H9 (cell line): ENCODE results near the gene MRPL9. TPM values are rescaled to one million over a fixed set of nuclear protein-coding genes. Genes with fewer than 3 reads are reported as not detected.
"Not testable (repeated sequence)": the region's sequence is repeated elsewhere in the genome, so short reads cannot be mapped to it uniquely, and the experiment has no call there.

ENCODE experiments used
- DNase-seq: peaks from one replicate; pipeline ENCODE4 v3.0.0-alpha.2; 2017
- H2AFZ ChIP-seq: one replicate; pipeline ENCODE4 v1.6.1; 2013; ENCODE audit warnings: mild to moderate bottlenecking, low read length, control low read depth, moderate library complexity
- H2AK5ac ChIP-seq: 2 replicates; pipeline ENCODE4 v1.6.1; 2013; ENCODE audit warnings: low read length, control low read depth, mixed read lengths; ENCODE audit not compliant: insufficient read length
- H2BK120ac ChIP-seq: one replicate; pipeline ENCODE4 v1.6.1; 2013; ENCODE audit warnings: low read depth, mild to moderate bottlenecking, low read length, control low read depth, inconsistent platforms; ENCODE audit not compliant: poor library complexity, severe bottlenecking
- H2BK12ac ChIP-seq: 2 replicates; pipeline ENCODE4 v1.6.1; 2013; ENCODE audit warnings: low read length, control low read depth, mixed read lengths, low read depth; ENCODE audit not compliant: insufficient read length
- H2BK15ac ChIP-seq: 2 replicates; pipeline ENCODE4 v1.6.1; 2013; ENCODE audit warnings: low read depth, low read length, control low read depth
- H2BK20ac ChIP-seq: one replicate; pipeline ENCODE4 v1.6.1; 2013; ENCODE audit warnings: low read depth, mild to moderate bottlenecking, low read length, control low read depth, inconsistent platforms; ENCODE audit not compliant: poor library complexity, severe bottlenecking
- H2BK5ac ChIP-seq: 2 replicates; pipeline ENCODE4 v1.6.1; 2013; ENCODE audit warnings: low read length, control low read depth, mixed read lengths; ENCODE audit not compliant: insufficient read length
- H3K14ac ChIP-seq: 2 replicates; pipeline ENCODE4 v1.6.1; 2013; ENCODE audit warnings: low read length, control low read depth; ENCODE audit not compliant: insufficient read depth
- H3K18ac ChIP-seq: 2 replicates; pipeline ENCODE4 v1.6.1; 2013; ENCODE audit warnings: low read depth, mild to moderate bottlenecking, mixed read lengths, low read length, control low read depth; ENCODE audit not compliant: insufficient read length
- H3K23ac ChIP-seq: 2 replicates; pipeline ENCODE4 v1.6.1; 2013; ENCODE audit warnings: low read length, control low read depth, mixed read lengths, low read depth; ENCODE audit not compliant: insufficient read length
- H3K23me2 ChIP-seq: 2 replicates; pipeline ENCODE4 v1.6.1; 2013; ENCODE audit warnings: low read depth, mild to moderate bottlenecking, mixed read lengths, low read length, control low read depth; ENCODE audit not compliant: insufficient read length, poor library complexity, severe bottlenecking
- H3K27ac ChIP-seq: 2 replicates; pipeline ENCODE4 v1.5.1; 2013; ENCODE audit warnings: low read length, control low read depth, mixed read lengths, low read depth; ENCODE audit not compliant: insufficient read length
- H3K27me3 ChIP-seq: 2 replicates; pipeline ENCODE4 v1.6.1; 2013; ENCODE audit warnings: low read length, control low read depth, inconsistent platforms; ENCODE audit not compliant: insufficient read depth
- H3K4ac ChIP-seq: 2 replicates; pipeline ENCODE4 v1.6.1; 2013; ENCODE audit warnings: low read depth, mild to moderate bottlenecking, control low read depth, inconsistent platforms, low read length, moderate library complexity
- H3K4me1 ChIP-seq: 2 replicates; pipeline ENCODE4 v1.6.1; 2013; ENCODE audit warnings: low read length, control low read depth, inconsistent platforms; ENCODE audit not compliant: insufficient read depth
- H3K4me2 ChIP-seq: 2 replicates; pipeline ENCODE4 v1.6.1; 2013; ENCODE audit warnings: low read length, control low read depth, mixed read lengths; ENCODE audit not compliant: insufficient read length, insufficient read depth
- H3K56ac ChIP-seq: 2 replicates; pipeline ENCODE4 v1.6.1; 2013; ENCODE audit warnings: low read depth, mild to moderate bottlenecking, mixed read lengths, low read length, control low read depth; ENCODE audit not compliant: insufficient read length
- H3K79me1 ChIP-seq: 2 replicates; pipeline ENCODE4 v1.6.1; 2013; ENCODE audit warnings: low read depth, mild to moderate bottlenecking, moderate library complexity, low read length, control low read depth, inconsistent platforms; ENCODE audit not compliant: insufficient read depth, poor library complexity, severe bottlenecking
- H3K79me2 ChIP-seq: 2 replicates; pipeline ENCODE4 v1.6.1; 2013; ENCODE audit warnings: low read length, control low read depth, inconsistent platforms; ENCODE audit not compliant: insufficient read depth
- H3K9ac ChIP-seq: 2 replicates; pipeline ENCODE4 v1.6.1; 2013; ENCODE audit warnings: low read length, control low read depth, mixed read lengths; ENCODE audit not compliant: insufficient read length; ENCODE audit errors: extremely low read depth
- H3K9me3 ChIP-seq: one replicate; pipeline ENCODE4 v1.6.1; 2013; ENCODE audit warnings: low read depth, low read length, inconsistent platforms; ENCODE audit not compliant: control insufficient read depth
- H3T11ph ChIP-seq: one replicate; pipeline ENCODE4 v1.6.1; 2013; ENCODE audit warnings: mild to moderate bottlenecking, low read length, control low read depth, inconsistent platforms
- H4K20me1 ChIP-seq: one replicate; pipeline ENCODE4 v1.6.1; 2013; ENCODE audit not compliant: control insufficient read depth, insufficient read length, insufficient read depth
- H4K5ac ChIP-seq: 2 replicates; pipeline ENCODE4 v1.6.1; 2013; ENCODE audit warnings: low read depth, mild to moderate bottlenecking, mixed read lengths, low read length, control low read depth; ENCODE audit not compliant: insufficient read length
- H4K8ac ChIP-seq: replicated peaks from 2 replicates; pipeline ENCODE4 v1.6.1; 2013; ENCODE audit warnings: low read length, control low read depth, mixed read lengths, low read depth; ENCODE audit not compliant: insufficient read length
- H4K91ac ChIP-seq: 2 replicates; pipeline ENCODE4 v1.6.1; 2013; ENCODE audit warnings: low read depth, mild to moderate bottlenecking, moderate library complexity, mixed read lengths, low read length, control low read depth; ENCODE audit not compliant: insufficient read length
- H3K27ac Mint-ChIP-seq, 3 experiments: 2 replicates in 2 of 3; 3 replicates in 1 of 3; pipeline ENCODE4 v1.8.0; 2020 to 2021; ENCODE audit warnings: mixed read lengths in 3 of 3, mild to moderate bottlenecking in 1 of 3, moderate library complexity in 1 of 3
- H3K27me3 Mint-ChIP-seq: 2 replicates; pipeline ENCODE4 v1.8.0; 2021; ENCODE audit warnings: low read depth, mild to moderate bottlenecking, moderate library complexity, mixed read lengths
- H3K36me3 Mint-ChIP-seq, 3 experiments: 2 replicates in 2 of 3; 3 replicates in 1 of 3; pipeline ENCODE4 v1.8.0; 2020 to 2021; ENCODE audit warnings: low read depth in 3 of 3, mixed read lengths in 3 of 3; ENCODE audit not compliant: insufficient read depth in 1 of 3
- H3K4me1 Mint-ChIP-seq, 2 experiments: 2 replicates each; pipeline ENCODE4 v1.8.0; 2020; ENCODE audit warnings: mixed read lengths in 2 of 2
- H3K4me3 Mint-ChIP-seq, 2 experiments: 2 replicates in 1 of 2; 3 replicates in 1 of 2; pipeline ENCODE4 v1.8.0; 2020 to 2021; ENCODE audit warnings: mild to moderate bottlenecking in 2 of 2, mixed read lengths in 2 of 2, moderate library complexity in 1 of 2
- H3K9me3 Mint-ChIP-seq, 2 experiments: 2 replicates in 1 of 2; 3 replicates in 1 of 2; pipeline ENCODE4 v1.8.0; 2020; ENCODE audit warnings: mild to moderate bottlenecking in 2 of 2, mixed read lengths in 2 of 2, moderate library complexity in 1 of 2
- WGBS: extraction: QIAGEN DNeasy Blood & Tissue Kit; methylation state at CpG from one replicate; pipeline ENCODE4 v1.1.7; 2013; ENCODE audit warnings: missing lambda C conversion rate, low lambda C conversion rate, mixed read lengths; ENCODE audit not compliant: insufficient read length; ENCODE audit errors: extremely low coverage; 5-methylcytosine and 5-hydroxymethylcytosine counted together
- total RNA-seq: library from RNA; stranded (reverse); gene quantifications from 2 replicates; pipeline ENCODE4 v1.2.1, GENCODE V29; 2021

The MRPL9 gene
- total RNA-seq, 1 experiment from 2014 or later, result 102 TPM

- not testable (repeated sequence) for DNase-seq
Measured at GRCh38 chr1:151780736-151781135, 17.4 kb upstream of the MRPL9 start.

More at GRCh38 chr1:151780736-151781135, 17.4 kb upstream of the MRPL9 start:
- not testable (repeated sequence) for H3K4me1 Mint-ChIP-seq, H2BK5ac ChIP-seq, H3K9ac ChIP-seq, H3K27ac ChIP-seq, H4K5ac ChIP-seq, H4K91ac ChIP-seq, H3T11ph ChIP-seq, H2BK20ac ChIP-seq, H3K4me2 ChIP-seq, H3K9me3 Mint-ChIP-seq, H3K27me3 ChIP-seq, H2BK120ac ChIP-seq, H2AFZ ChIP-seq, H3K23me2 ChIP-seq, H3K27ac Mint-ChIP-seq, H4K8ac ChIP-seq, H3K23ac ChIP-seq, H2BK12ac ChIP-seq, H2AK5ac ChIP-seq, H2BK15ac ChIP-seq, H3K9me3 ChIP-seq, H3K79me2 ChIP-seq, H3K27me3 Mint-ChIP-seq, H3K14ac ChIP-seq, H3K79me1 ChIP-seq, H3K4me3 Mint-ChIP-seq, H3K4ac ChIP-seq, H3K56ac ChIP-seq, H3K4me1 ChIP-seq, H4K20me1 ChIP-seq, H3K18ac ChIP-seq
- WGBS, result no CpG with 5 or more reads among the region's 5 CpGs
- H3K36me3 Mint-ChIP-seq, result peaks cover 8 to 42% (median 27%) of the 10 kb centered on the region in 3 experiments; a peak in 6 of 7 replicates
